Measurements from ENCODE around the gene IWS1. TPM values are rescaled to one million over a fixed set of nuclear protein-coding genes. Genes with fewer than 3 reads are reported as not detected.

The IWS1 gene
- polyA plus RNA-seq, 2 of the 4 experiments (the other 2 are of a cell fraction) = 56.6 to 69.1 TPM

DNA sequence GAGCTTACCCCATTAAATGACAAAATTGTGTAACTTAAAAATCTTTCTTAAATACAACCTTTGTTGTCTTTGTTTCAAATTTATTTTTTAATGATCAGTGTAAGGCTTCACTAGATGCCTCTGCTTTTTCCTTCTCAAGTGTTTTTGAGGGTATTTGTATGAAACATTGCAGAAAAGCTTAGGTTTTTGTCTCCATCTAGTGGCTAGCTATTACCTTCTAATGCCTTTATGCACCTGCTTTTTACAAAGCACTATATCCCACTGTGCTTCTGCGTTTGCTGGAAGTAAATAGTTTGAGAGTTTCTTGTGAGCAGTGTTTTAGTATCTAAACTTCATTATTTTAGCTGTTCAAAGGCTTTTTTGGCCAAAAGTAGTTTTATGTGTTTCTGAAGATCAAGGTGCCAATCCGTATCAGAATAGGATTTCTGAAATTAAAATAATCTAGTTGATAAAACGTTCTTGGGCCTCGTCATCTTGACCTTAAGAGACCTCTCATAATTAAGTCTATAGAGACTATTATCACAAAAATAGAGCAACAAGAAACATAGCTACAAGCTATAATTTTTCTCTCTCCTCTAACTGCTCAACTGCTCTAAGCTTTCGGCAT is 47.0 kb downstream of the IWS1 start:
- TF ChIP-seq SMC3 (IDR thresholded peaks at IDR 0.05) (peak; percentile 86), RAD21 (conservative IDR thresholded peaks at IDR 0.05 in 1 of 2, IDR thresholded peaks at IDR 0.05 in 1 of 2) (peak; percentile 84 to 89), FOSB (CRISPR knock-in tag; IDR thresholded peaks at IDR 0.05) (peak; percentile 19; the same call in 1 of the 2 replicates), MYC (IDR thresholded peaks at IDR 0.05; ENCODE audit: borderline replicate concordance, low read length) (0 out of 2 replicates have a peak, but pooled peaks have one; percentile 37)
- TF ChIP-seq, protein P1, sequence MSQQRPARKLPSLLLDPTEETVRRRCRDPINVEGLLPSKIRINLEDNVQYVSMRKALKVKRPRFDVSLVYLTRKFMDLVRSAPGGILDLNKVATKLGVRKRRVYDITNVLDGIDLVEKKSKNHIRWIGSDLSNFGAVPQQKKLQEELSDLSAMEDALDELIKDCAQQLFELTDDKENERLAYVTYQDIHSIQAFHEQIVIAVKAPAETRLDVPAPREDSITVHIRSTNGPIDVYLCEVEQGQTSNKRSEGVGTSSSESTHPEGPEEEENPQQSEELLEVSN (IDR thresholded peaks at IDR 0.05; ENCODE audit: borderline replicate concordance, low read depth) = no peak
- TF ChIP-seq, protein P2, sequence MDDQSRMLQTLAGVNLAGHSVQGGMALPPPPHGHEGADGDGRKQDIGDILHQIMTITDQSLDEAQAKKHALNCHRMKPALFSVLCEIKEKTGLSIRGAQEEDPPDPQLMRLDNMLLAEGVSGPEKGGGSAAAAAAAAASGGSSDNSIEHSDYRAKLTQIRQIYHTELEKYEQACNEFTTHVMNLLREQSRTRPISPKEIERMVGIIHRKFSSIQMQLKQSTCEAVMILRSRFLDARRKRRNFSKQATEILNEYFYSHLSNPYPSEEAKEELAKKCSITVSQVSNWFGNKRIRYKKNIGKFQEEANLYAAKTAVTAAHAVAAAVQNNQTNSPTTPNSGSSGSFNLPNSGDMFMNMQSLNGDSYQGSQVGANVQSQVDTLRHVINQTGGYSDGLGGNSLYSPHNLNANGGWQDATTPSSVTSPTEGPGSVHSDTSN (IDR thresholded peaks at IDR 0.05) = no peak
- TF ChIP-seq, protein P3, sequence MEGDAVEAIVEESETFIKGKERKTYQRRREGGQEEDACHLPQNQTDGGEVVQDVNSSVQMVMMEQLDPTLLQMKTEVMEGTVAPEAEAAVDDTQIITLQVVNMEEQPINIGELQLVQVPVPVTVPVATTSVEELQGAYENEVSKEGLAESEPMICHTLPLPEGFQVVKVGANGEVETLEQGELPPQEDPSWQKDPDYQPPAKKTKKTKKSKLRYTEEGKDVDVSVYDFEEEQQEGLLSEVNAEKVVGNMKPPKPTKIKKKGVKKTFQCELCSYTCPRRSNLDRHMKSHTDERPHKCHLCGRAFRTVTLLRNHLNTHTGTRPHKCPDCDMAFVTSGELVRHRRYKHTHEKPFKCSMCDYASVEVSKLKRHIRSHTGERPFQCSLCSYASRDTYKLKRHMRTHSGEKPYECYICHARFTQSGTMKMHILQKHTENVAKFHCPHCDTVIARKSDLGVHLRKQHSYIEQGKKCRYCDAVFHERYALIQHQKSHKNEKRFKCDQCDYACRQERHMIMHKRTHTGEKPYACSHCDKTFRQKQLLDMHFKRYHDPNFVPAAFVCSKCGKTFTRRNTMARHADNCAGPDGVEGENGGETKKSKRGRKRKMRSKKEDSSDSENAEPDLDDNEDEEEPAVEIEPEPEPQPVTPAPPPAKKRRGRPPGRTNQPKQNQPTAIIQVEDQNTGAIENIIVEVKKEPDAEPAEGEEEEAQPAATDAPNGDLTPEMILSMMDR (IDR thresholded peaks at IDR 0.05) = peak; percentile 90
- H3K4me2 ChIP-seq = no peak overlapping the region
- peaks cover 3% of the 10 kb centered on the region; the same call in 1 of the 3 replicates for H3K9me3 ChIP-seq
- FAIRE-seq (no peak), DNase-seq (ENCODE audit: low read depth in 1 of 2, low spot score in 1 of 2) (peak; percentile 31 to 72), ATAC-seq (peak; percentile 92 to 94)
- H3K27ac ChIP-seq = no peak overlapping the region
- no peak overlapping the region for H3K4me3 ChIP-seq
- 74% methylated on average over 5 of the region's 5 CpGs for WGBS (ENCODE audit: missing lambda C conversion rate)
- POLR2A ChIA-PET = interaction anchor here (1.0 to 1.2 kb wide), 2 partner anchors 47 to 185 kb away, joined by 4 read pairs; partner anchors contain the start of gene ERCC3
- CTCF ChIA-PET = interaction anchor here (0.6 to 2.8 kb wide), 79 partner anchors 8 to 414 kb away, joined by 3 to 40 read pairs (median 4); partner anchors contain the start of gene ERCC3
- H3K4me1 ChIP-seq = no peaks in the 10 kb centered on the region

DNA sequence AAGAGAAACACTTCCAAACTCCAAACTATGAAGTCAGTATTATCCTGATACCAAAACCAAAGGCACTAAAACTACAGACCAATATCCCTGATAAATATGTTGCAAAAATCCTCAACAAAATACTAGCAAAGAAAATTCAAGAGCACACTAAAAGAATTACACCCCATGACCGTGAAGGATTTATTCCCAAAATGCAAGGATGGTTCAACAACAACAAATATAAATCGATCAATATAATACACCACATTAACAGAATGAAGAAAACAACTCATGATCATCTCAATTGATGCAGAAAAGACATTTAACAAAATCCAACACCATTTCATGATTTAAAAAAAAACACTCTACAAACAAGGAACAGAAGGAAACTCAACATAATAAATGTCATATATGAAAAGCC is 50.5 kb downstream of the IWS1 start:
- WGBS (ENCODE audit: missing lambda C conversion rate) = 85% methylated on average over 2 of the region's 2 CpGs
- ChIA-PET CTCF (interaction anchor here (0.5 to 0.6 kb wide), 2 partner anchors 17 to 254 kb away, joined by 5 to 6 read pairs; no protein-coding TSS in a partner anchor), POLR2A (no interaction called here)
- no peak overlapping the region for H3K4me3 ChIP-seq
- H3K27ac ChIP-seq = no peak overlapping the region
- peaks cover 8% of the 10 kb centered on the region; the same call in 2 of the 3 replicates for H3K4me1 ChIP-seq
- FAIRE-seq = no peak
- H3K4me2 ChIP-seq = no peak overlapping the region
- no peak for DNase-seq (ENCODE audit: low read depth in 1 of 2, low spot score in 1 of 2)
- TF ChIP-seq NR3C1 (IDR thresholded peaks at IDR 0.05) (no peak), TFCP2L1 (CRISPR knock-in tag; IDR thresholded peaks at IDR 0.05) (no peak)
- H3K9me3 ChIP-seq = peaks cover 3% of the 10 kb centered on the region; the same call in 1 of the 3 replicates
- ATAC-seq = no peak

DNA sequence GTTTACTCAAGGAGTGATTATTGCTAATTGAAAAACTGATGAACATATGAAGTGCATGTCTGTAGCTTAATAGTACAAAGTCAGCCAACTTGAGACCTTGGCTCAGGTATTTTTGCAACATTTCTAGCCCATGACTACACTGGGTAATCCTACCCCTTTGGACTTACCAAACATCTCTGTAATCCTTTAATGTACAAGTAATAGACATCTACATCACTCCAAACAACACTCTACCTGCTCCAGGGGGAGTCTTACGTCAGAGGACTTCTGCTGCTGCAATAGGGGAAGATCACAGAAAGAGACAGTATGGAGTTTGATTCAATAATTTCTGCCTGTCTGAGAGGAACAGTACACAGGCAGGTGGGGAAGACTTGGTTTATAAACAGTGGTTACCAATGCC is 54.0 kb downstream of the IWS1 start:
- H3K4me3 ChIP-seq = no peak overlapping the region
- DNase-seq (ENCODE audit: low read depth in 1 of 2, low spot score in 1 of 2) (no peak), FAIRE-seq (no peak), ATAC-seq (peak; percentile 20 to 50; a peak in 2 of 6 replicates)
- H3K9me3 ChIP-seq = peaks cover 3% of the 10 kb centered on the region; the same call in 1 of the 3 replicates
- H3K27ac ChIP-seq = no peak overlapping the region
- H3K4me1 ChIP-seq = peaks cover 8% of the 10 kb centered on the region; the same call in 2 of the 3 replicates
- 100% methylated on average over 1 of the region's 1 CpG for WGBS (ENCODE audit: missing lambda C conversion rate)
- TF ChIP-seq, protein P4, sequence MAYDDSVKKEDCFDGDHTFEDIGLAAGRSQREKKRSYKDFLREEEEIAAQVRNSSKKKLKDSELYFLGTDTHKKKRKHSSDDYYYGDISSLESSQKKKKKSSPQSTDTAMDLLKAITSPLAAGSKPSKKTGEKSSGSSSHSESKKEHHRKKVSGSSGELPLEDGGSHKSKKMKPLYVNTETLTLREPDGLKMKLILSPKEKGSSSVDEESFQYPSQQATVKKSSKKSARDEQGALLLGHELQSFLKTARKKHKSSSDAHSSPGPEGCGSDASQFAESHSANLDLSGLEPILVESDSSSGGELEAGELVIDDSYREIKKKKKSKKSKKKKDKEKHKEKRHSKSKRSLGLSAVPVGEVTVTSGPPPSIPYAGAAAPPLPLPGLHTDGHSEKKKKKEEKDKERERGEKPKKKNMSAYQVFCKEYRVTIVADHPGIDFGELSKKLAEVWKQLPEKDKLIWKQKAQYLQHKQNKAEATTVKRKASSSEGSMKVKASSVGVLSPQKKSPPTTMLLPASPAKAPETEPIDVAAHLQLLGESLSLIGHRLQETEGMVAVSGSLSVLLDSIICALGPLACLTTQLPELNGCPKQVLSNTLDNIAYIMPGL (CRISPR knock-in tag; IDR thresholded peaks at IDR 0.05; ENCODE audit: borderline replicate concordance) = no peak
- TF ChIP-seq HOXA7 (CRISPR knock-in tag; IDR thresholded peaks at IDR 0.05) = no peak
- TF ChIP-seq, protein P5, sequence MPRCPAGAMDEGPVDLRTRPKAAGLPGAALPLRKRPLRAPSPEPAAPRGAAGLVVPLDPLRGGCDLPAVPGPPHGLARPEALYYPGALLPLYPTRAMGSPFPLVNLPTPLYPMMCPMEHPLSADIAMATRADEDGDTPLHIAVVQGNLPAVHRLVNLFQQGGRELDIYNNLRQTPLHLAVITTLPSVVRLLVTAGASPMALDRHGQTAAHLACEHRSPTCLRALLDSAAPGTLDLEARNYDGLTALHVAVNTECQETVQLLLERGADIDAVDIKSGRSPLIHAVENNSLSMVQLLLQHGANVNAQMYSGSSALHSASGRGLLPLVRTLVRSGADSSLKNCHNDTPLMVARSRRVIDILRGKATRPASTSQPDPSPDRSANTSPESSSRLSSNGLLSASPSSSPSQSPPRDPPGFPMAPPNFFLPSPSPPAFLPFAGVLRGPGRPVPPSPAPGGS (IDR thresholded peaks at IDR 0.05) = no peak
- TF ChIP-seq KDM5A (IDR thresholded peaks at IDR 0.05) = no peak
- TF ChIP-seq HDAC2 (IDR thresholded peaks at IDR 0.05) = no peak
- TF ChIP-seq ZNF302 (CRISPR knock-in tag; IDR thresholded peaks at IDR 0.05) = no peak
- TF ChIP-seq EHMT2 (IDR thresholded peaks at IDR 0.05; ENCODE audit: low read depth) = no peak
- TF ChIP-seq, protein P2 (IDR thresholded peaks at IDR 0.05) = no peak
- no peak for TF ChIP-seq CBX8 (IDR thresholded peaks at IDR 0.05)
- TF ChIP-seq, protein P6, sequence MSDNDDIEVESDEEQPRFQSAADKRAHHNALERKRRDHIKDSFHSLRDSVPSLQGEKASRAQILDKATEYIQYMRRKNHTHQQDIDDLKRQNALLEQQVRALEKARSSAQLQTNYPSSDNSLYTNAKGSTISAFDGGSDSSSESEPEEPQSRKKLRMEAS (IDR thresholded peaks at IDR 0.05) = no peak
- TF ChIP-seq NR3C1 (IDR thresholded peaks at IDR 0.05) = no peak
- no peak for TF ChIP-seq HEYL (CRISPR knock-in tag; IDR thresholded peaks at IDR 0.05)
- no peak for TF ChIP-seq PHF8 (IDR thresholded peaks at IDR 0.05; ENCODE audit: borderline replicate concordance, low read depth)
- no peak for TF ChIP-seq GATA3 (IDR thresholded peaks at IDR 0.05; ENCODE audit: borderline replicate concordance)
- TF ChIP-seq RCOR1 (IDR thresholded peaks at IDR 0.05; ENCODE audit: low read depth, low read length) = no peak
- no peak for TF ChIP-seq CHD4 (IDR thresholded peaks at IDR 0.05; ENCODE audit: borderline replicate concordance)
- no peak for TF ChIP-seq RARB (CRISPR knock-in tag; IDR thresholded peaks at IDR 0.05)
- TF ChIP-seq RAD21 (conservative IDR thresholded peaks at IDR 0.05 in 1 of 2, IDR thresholded peaks at IDR 0.05 in 1 of 2) = no peak
- ChIA-PET POLR2A (no interaction called here), CTCF (interaction anchor here (1.0 to 1.1 kb wide), 2 partner anchors 270 to 386 kb away, joined by 3 read pairs; partner anchors contain the start of gene POLR2D)
- H3K4me2 ChIP-seq = no peak overlapping the region

All from A549 (cell line).